ENCODE measurements around the gene SPSB2.

DNA sequence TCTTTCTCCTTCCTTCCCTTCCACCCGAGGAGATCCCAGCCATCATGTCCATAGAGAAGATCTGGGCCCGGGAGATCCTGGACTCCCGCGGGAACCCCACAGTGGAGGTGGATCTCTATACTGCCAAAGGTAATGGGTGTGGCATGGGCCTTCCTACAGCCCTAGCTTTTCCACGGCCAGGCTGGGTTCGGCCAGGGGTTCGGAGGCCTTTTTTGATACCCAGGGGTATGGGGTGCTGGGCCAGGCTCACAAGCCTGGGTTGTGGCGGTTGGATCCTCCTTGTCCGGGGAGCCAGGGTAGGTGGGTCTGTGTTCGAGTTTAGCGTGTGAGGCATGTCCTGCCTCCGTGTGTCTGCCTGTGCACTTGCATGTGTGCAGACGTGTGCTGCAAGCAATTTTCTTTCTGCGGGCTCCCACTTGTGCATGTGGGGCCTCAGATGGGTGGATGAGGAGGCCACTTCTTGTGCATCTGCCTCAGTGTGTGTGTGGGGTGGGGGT is 42.7 kb upstream of the SPSB2 start:
- TF ChIP-seq CTCF (IDR thresholded peaks at IDR 0.05) = no peak
- no peak for TF ChIP-seq POLR2A (IDR thresholded peaks at IDR 0.05)

Data from heart left ventricle (tissue), 13 donors.